HEK293 (cell line): ENCODE results near the gene PRRT1.

Experiments
- GFI1B ChIP-seq: fragments of 450-650 bp; formaldehyde crosslinking; IDR thresholded peaks from 2 replicates; pipeline ENCODE4 v1.5.1; 2016; ENCODE audit warnings: missing biosample characterization, missing genetic modification characterization
- HOXA7 ChIP-seq: sonication (generic); formaldehyde crosslinking; IDR thresholded peaks from 2 replicates; pipeline ENCODE4 v1.8.1; 2022; ENCODE audit warnings: missing genetic modification reagents, borderline replicate concordance
- IKZF3 ChIP-seq: fragments of 450-650 bp; IDR thresholded peaks from 2 replicates; pipeline ENCODE4 v1.5.0; 2018; ENCODE audit warnings: missing biosample characterization, mild to moderate bottlenecking, missing genetic modification characterization, moderate library complexity
- KLF1 ChIP-seq: fragments of 450-650 bp; formaldehyde crosslinking; IDR thresholded peaks from 2 replicates; pipeline ENCODE4 v1.5.1; 2016; ENCODE audit warnings: missing biosample characterization, missing genetic modification characterization
- MYNN ChIP-seq: fragments of 450-650 bp; formaldehyde crosslinking; IDR thresholded peaks from 2 replicates; pipeline ENCODE4 v1.5.1; 2016; ENCODE audit warnings: missing biosample characterization, missing genetic modification characterization, borderline replicate concordance
- PRDM1 ChIP-seq: fragments of 450-650 bp; formaldehyde crosslinking; IDR thresholded peaks from 2 replicates; pipeline ENCODE4; 2016; ENCODE audit warnings: missing biosample characterization, missing genetic modification characterization
- SP7 ChIP-seq: fragments of 450-650 bp; formaldehyde crosslinking; IDR thresholded peaks from 2 replicates; pipeline ENCODE4 v1.5.1; 2016; ENCODE audit warnings: missing biosample characterization, missing genetic modification characterization
- YY2 ChIP-seq: fragments of 450-650 bp; formaldehyde crosslinking; IDR thresholded peaks from 2 replicates; pipeline ENCODE4 v1.5.1; 2016; ENCODE audit warnings: missing biosample characterization, missing genetic modification characterization
- ZBTB17 ChIP-seq: fragments of 450-650 bp; formaldehyde crosslinking; IDR thresholded peaks from 2 replicates; pipeline ENCODE4 v1.5.1; 2016; ENCODE audit warnings: missing biosample characterization, missing genetic modification characterization
- ZNF112 ChIP-seq: fragments of 450-650 bp; formaldehyde crosslinking; IDR thresholded peaks from 2 replicates; pipeline ENCODE4 v1.5.0; 2017; ENCODE audit warnings: missing biosample characterization, missing genetic modification characterization
- ZNF133 ChIP-seq: fragments of 450-650 bp; formaldehyde crosslinking; IDR thresholded peaks from 2 replicates; pipeline ENCODE4 v1.5.1; 2016; ENCODE audit warnings: missing biosample characterization, missing genetic modification characterization
- ZNF169 ChIP-seq: fragments of 450-650 bp; formaldehyde crosslinking; IDR thresholded peaks from 2 replicates; pipeline ENCODE4 v1.5.1; 2016; ENCODE audit warnings: missing biosample characterization, missing genetic modification characterization
- ZNF174 ChIP-seq: fragments of 450-650 bp; formaldehyde crosslinking; IDR thresholded peaks from 2 replicates; pipeline ENCODE4 v1.5.0; 2017; ENCODE audit warnings: missing biosample characterization, mild to moderate bottlenecking, missing genetic modification characterization
- ZNF184 ChIP-seq: fragments of 450-650 bp; IDR thresholded peaks from 2 replicates; pipeline ENCODE4 v1.5.1; 2018; ENCODE audit warnings: missing biosample characterization, mild to moderate bottlenecking, missing genetic modification characterization
- ZNF19 ChIP-seq: fragments of 450-650 bp; formaldehyde crosslinking; IDR thresholded peaks from 2 replicates; pipeline ENCODE4; 2016; ENCODE audit warnings: missing biosample characterization, missing genetic modification characterization, low read depth
- ZNF221 ChIP-seq: fragments of 450-650 bp; formaldehyde crosslinking; IDR thresholded peaks from 2 replicates; pipeline ENCODE4 v1.5.1; 2017; ENCODE audit warnings: missing biosample characterization, missing genetic modification characterization, borderline replicate concordance
- ZNF302 ChIP-seq: fragments of 450-650 bp; formaldehyde crosslinking; IDR thresholded peaks from 2 replicates; pipeline ENCODE4 v1.5.1; 2016; ENCODE audit warnings: missing biosample characterization, missing genetic modification characterization, low read depth
- ZNF324 ChIP-seq: fragments of 450-650 bp; formaldehyde crosslinking; IDR thresholded peaks from 2 replicates; pipeline ENCODE4 v1.5.1; 2016; ENCODE audit warnings: missing biosample characterization, missing genetic modification characterization
- ZNF473 ChIP-seq: fragments of 450-650 bp; formaldehyde crosslinking; IDR thresholded peaks from 2 replicates; pipeline ENCODE4 v1.5.1; 2017; ENCODE audit warnings: missing biosample characterization, missing genetic modification characterization
- ZNF529 ChIP-seq: fragments of 450-650 bp; formaldehyde crosslinking; IDR thresholded peaks from 2 replicates; pipeline ENCODE4 v1.5.1; 2017; ENCODE audit warnings: missing genetic modification characterization, missing biosample characterization; ENCODE audit not compliant: insufficient replicate concordance
- ZNF571 ChIP-seq: fragments of 450-650 bp; formaldehyde crosslinking; IDR thresholded peaks from 2 replicates; pipeline ENCODE4 v1.5.0; 2017; ENCODE audit warnings: missing biosample characterization, missing genetic modification characterization
- ZNF585B ChIP-seq: fragments of 450-650 bp; formaldehyde crosslinking; IDR thresholded peaks from 2 replicates; pipeline ENCODE4 v1.5.1; 2016; ENCODE audit warnings: missing biosample characterization, missing genetic modification characterization
- ZNF658 ChIP-seq: fragments of 450-650 bp; formaldehyde crosslinking; IDR thresholded peaks from 2 replicates; pipeline ENCODE4; 2016; ENCODE audit warnings: missing biosample characterization, missing genetic modification characterization
- ZNF664 ChIP-seq: fragments of 450-650 bp; formaldehyde crosslinking; IDR thresholded peaks from 2 replicates; pipeline ENCODE4 v1.5.1; 2016; ENCODE audit warnings: missing biosample characterization, missing genetic modification characterization
- ZNF677 ChIP-seq: fragments of 450-650 bp; IDR thresholded peaks from 2 replicates; pipeline ENCODE4 v1.5.0; 2018; ENCODE audit warnings: missing biosample characterization, mild to moderate bottlenecking, missing genetic modification characterization, moderate library complexity
- ZNF747 ChIP-seq: fragments of 450-650 bp; formaldehyde crosslinking; IDR thresholded peaks from 2 replicates; pipeline ENCODE4 v1.5.1; 2016; ENCODE audit warnings: missing biosample characterization, missing genetic modification characterization
- ZNF792 ChIP-seq: fragments of 450-650 bp; formaldehyde crosslinking; IDR thresholded peaks from 2 replicates; pipeline ENCODE4 v1.5.1; 2016; ENCODE audit warnings: missing biosample characterization, missing genetic modification characterization
- ZSCAN16 ChIP-seq: fragments of 450-650 bp; formaldehyde crosslinking; IDR thresholded peaks from 2 replicates; pipeline ENCODE4 v1.5.1; 2016; ENCODE audit warnings: missing biosample characterization, missing genetic modification characterization
- TF ChIP-seq, protein P1 (sequence below): fragments of 450-650 bp; formaldehyde crosslinking; IDR thresholded peaks from 2 replicates; pipeline ENCODE4 v1.5.1; 2017; ENCODE audit warnings: missing biosample characterization, missing genetic modification characterization
- TF ChIP-seq, protein P2 (sequence below): fragments of 450-650 bp; formaldehyde crosslinking; IDR thresholded peaks from 2 replicates; pipeline ENCODE4 v1.5.1; 2016; ENCODE audit warnings: missing biosample characterization, missing genetic modification characterization
- TF ChIP-seq, protein P3 (sequence below): fragments of 450-650 bp; formaldehyde crosslinking; IDR thresholded peaks from 2 replicates; pipeline ENCODE4; 2016; ENCODE audit warnings: missing biosample characterization, missing genetic modification characterization
- TF ChIP-seq, protein P4 (sequence below): fragments of 450-650 bp; formaldehyde crosslinking; optimal IDR thresholded peaks from 2 replicates; pipeline ENCODE3; 2016; ENCODE audit warnings: missing biosample characterization, mild to moderate bottlenecking, missing genetic modification characterization

The PRRT1 gene

DNA sequence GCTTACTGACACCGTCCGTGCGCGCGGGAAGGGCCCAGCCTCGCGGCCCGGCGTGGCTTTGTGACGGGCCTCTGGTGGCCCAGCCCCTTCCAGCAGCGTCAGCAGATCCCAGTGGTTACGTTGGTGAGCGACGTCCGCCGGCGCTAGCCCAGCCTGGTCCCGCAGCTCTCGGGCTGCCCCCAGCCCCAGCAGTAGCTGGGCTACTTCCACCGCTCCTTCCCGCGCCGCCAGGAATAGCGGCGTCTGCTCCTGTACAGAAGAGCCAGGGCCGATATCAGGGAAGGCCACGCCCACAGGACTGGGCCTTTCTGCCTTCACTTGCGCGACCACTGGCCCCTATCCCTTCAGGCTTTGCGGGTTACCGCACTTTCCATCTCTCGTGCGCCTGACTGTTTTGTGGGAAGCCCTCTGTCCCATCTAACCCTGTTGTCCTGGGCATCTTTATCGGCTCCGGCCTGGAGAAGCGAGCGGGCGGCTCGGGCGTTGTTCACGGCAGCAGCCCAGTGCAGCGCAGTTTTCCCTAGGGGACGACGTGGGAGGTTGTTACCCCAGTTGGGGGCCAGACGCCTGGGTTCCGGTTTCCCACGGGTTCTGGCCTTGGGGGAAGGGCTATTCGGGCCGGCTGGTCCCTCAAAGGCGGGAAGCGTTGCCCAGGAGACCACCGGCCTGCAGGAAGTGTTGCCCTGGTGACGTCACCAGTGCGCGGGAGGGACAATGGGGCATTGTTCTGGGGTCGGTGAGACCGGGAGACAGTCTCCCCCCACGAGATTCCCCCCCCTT lies 44.4 kb upstream of the PRRT1 start (continued):
- TF ChIP-seq, protein P1, sequence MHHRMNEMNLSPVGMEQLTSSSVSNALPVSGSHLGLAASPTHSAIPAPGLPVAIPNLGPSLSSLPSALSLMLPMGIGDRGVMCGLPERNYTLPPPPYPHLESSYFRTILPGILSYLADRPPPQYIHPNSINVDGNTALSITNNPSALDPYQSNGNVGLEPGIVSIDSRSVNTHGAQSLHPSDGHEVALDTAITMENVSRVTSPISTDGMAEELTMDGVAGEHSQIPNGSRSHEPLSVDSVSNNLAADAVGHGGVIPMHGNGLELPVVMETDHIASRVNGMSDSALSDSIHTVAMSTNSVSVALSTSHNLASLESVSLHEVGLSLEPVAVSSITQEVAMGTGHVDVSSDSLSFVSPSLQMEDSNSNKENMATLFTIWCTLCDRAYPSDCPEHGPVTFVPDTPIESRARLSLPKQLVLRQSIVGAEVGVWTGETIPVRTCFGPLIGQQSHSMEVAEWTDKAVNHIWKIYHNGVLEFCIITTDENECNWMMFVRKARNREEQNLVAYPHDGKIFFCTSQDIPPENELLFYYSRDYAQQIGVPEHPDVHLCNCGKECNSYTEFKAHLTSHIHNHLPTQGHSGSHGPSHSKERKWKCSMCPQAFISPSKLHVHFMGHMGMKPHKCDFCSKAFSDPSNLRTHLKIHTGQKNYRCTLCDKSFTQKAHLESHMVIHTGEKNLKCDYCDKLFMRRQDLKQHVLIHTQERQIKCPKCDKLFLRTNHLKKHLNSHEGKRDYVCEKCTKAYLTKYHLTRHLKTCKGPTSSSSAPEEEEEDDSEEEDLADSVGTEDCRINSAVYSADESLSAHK (tag by site-specific recombination): peak; percentile 29
- TF ChIP-seq GFI1B: 0 out of 2 replicates have a peak, but pooled peaks have one; percentile 4
- TF ChIP-seq ZNF302: no peak
- no peak for TF ChIP-seq ZNF19
- peak; percentile 65 for TF ChIP-seq ZNF324 (tag by site-specific recombination)
- no peak for TF ChIP-seq ZNF529 (tag by site-specific recombination)
- no peak for TF ChIP-seq PRDM1 (tag by site-specific recombination)
- peak; percentile 65 for TF ChIP-seq IKZF3 (tag by site-specific recombination)
- TF ChIP-seq, protein P2, sequence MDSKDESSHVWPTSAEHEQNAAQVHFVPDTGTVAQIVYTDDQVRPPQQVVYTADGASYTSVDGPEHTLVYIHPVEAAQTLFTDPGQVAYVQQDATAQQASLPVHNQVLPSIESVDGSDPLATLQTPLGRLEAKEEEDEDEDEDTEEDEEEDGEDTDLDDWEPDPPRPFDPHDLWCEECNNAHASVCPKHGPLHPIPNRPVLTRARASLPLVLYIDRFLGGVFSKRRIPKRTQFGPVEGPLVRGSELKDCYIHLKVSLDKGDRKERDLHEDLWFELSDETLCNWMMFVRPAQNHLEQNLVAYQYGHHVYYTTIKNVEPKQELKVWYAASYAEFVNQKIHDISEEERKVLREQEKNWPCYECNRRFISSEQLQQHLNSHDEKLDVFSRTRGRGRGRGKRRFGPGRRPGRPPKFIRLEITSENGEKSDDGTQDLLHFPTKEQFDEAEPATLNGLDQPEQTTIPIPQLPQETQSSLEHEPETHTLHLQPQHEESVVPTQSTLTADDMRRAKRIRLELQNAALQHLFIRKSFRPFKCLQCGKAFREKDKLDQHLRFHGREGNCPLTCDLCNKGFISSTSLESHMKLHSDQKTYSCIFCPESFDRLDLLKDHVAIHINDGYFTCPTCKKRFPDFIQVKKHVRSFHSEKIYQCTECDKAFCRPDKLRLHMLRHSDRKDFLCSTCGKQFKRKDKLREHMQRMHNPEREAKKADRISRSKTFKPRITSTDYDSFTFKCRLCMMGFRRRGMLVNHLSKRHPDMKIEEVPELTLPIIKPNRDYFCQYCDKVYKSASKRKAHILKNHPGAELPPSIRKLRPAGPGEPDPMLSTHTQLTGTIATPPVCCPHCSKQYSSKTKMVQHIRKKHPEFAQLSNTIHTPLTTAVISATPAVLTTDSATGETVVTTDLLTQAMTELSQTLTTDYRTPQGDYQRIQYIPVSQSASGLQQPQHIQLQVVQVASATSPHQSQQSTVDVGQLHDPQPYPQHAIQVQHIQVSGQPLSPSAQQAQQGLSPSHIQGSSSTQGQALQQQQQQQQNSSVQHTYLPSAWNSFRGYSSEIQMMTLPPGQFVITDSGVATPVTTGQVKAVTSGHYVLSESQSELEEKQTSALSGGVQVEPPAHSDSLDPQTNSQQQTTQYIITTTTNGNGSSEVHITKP: peak; percentile 32
- TF ChIP-seq ZNF473 (tag by site-specific recombination): no peak
- no peak for TF ChIP-seq ZNF658 (tag by site-specific recombination)
- TF ChIP-seq ZSCAN16 (tag by site-specific recombination): peak; percentile 63; the same call in 1 of the 2 replicates
- peak; percentile 58 for TF ChIP-seq SP7 (tag by site-specific recombination)
- TF ChIP-seq ZNF174 (tag by site-specific recombination): no peak
- no peak for TF ChIP-seq ZNF792 (tag by site-specific recombination)
- no peak for TF ChIP-seq ZNF747
- TF ChIP-seq ZNF112 (tag by site-specific recombination): no peak
- no peak for TF ChIP-seq ZNF664 (tag by site-specific recombination)
- peak; percentile 48; the same call in 1 of the 2 replicates for TF ChIP-seq KLF1 (tag by site-specific recombination)
- TF ChIP-seq ZBTB17 (tag by site-specific recombination): peak; percentile 50
- TF ChIP-seq YY2 (tag by site-specific recombination): no peak
- TF ChIP-seq ZNF184 (tag by site-specific recombination): no peak
- TF ChIP-seq HOXA7 (CRISPR knock-in tag): no peak
- TF ChIP-seq, protein P3, sequence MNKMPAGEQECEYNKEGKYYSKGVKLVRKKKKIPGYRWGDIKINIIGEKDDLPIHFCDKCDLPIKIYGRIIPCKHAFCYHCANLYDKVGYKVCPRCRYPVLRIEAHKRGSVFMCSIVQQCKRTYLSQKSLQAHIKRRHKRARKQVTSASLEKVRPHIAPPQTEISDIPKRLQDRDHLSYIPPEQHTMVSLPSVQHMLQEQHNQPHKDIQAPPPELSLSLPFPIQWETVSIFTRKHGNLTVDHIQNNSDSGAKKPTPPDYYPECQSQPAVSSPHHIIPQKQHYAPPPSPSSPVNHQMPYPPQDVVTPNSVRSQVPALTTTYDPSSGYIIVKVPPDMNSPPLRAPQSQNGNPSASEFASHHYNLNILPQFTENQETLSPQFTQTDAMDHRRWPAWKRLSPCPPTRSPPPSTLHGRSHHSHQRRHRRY (tag by site-specific recombination): no peak
- no peak for TF ChIP-seq ZNF221
- no peak for TF ChIP-seq ZNF677 (tag by site-specific recombination)
- TF ChIP-seq, protein P4, sequence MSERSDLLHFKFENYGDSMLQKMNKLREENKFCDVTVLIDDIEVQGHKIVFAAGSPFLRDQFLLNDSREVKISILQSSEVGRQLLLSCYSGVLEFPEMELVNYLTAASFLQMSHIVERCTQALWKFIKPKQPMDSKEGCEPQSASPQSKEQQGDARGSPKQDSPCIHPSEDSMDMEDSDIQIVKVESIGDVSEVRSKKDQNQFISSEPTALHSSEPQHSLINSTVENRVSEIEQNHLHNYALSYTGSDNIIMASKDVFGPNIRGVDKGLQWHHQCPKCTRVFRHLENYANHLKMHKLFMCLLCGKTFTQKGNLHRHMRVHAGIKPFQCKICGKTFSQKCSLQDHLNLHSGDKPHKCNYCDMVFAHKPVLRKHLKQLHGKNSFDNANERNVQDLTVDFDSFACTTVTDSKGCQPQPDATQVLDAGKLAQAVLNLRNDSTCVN (tag by site-specific recombination): peak; percentile 97
- no peak for TF ChIP-seq ZNF585B (tag by site-specific recombination)
- no peak for TF ChIP-seq MYNN (tag by site-specific recombination)
- TF ChIP-seq ZNF169 (tag by site-specific recombination): no peak
- TF ChIP-seq ZNF571 (tag by site-specific recombination): no peak
- TF ChIP-seq ZNF133 (tag by site-specific recombination): no peak
